Measurements from ENCODE around the gene GDPD5. TPM values are rescaled to one million over a fixed set of nuclear protein-coding genes. Genes with fewer than 3 reads are reported as not detected.
"Not testable (repeated sequence)": the region's sequence is repeated elsewhere in the genome, so short reads cannot be mapped to it uniquely, and the experiment has no call there.

The GDPD5 gene
- total RNA-seq, 4 donors from 2014 or later = 9.6 to 52.9 (median 28.2) TPM

- Histone ChIP-seq H3K4me3 (no peak overlapping the region), H3K9me3 (no peaks in the 10 kb centered on the region), H3K4me1 (no peaks in the 10 kb centered on the region), H3K27ac (no peak overlapping the region), H3K36me3 (no peaks in the 10 kb centered on the region), H3K27me3 (no peaks in the 10 kb centered on the region)
- intact Hi-C loops (cut with DNase I; ENCODE audit: low total_unique reads) = no loop called here
- no peak for DNase-seq
- TF ChIP-seq POLR2A (IDR thresholded peaks at IDR 0.05) (no peak), CTCF (IDR thresholded peaks at IDR 0.05) (no peak)
These were observed 105.3 kb downstream of the GDPD5 start for GRCh38 chr11:75420224-75421034.

- Histone ChIP-seq H3K27ac (no peak overlapping the region), H3K4me1 (no peaks in the 10 kb centered on the region), H3K9me3 (no peaks in the 10 kb centered on the region), H3K27me3 (no peaks in the 10 kb centered on the region), H3K36me3 (no peaks in the 10 kb centered on the region), H3K4me3 (no peak overlapping the region)
- TF ChIP-seq CTCF (IDR thresholded peaks at IDR 0.05) (no peak), POLR2A (IDR thresholded peaks at IDR 0.05) (no peak)
- intact Hi-C loops (cut with DNase I; ENCODE audit: low total_unique reads) = no loop called here
- no peak for DNase-seq
These were observed 111.9 kb downstream of the GDPD5 start for GRCh38 chr11:75413864-75414263.

- DNase-seq; intact Hi-C loops (cut with DNase I; ENCODE audit: low total_unique reads); H3K4me3 ChIP-seq; H3K27me3 ChIP-seq; H3K9me3 ChIP-seq; H3K27ac ChIP-seq; H3K36me3 ChIP-seq; H3K4me1 ChIP-seq: not testable (repeated sequence)
These were observed 112.6 kb downstream of the GDPD5 start for GRCh38 chr11:75413146-75413545.

GRCh38 chr11:75409971-75410370 lies 115.8 kb downstream of the GDPD5 start:
- DNase-seq; intact Hi-C loops (cut with DNase I; ENCODE audit: low total_unique reads); H3K27ac ChIP-seq; H3K27me3 ChIP-seq; H3K9me3 ChIP-seq; H3K4me1 ChIP-seq; H3K4me3 ChIP-seq; H3K36me3 ChIP-seq: not testable (repeated sequence)

GRCh38 chr11:75408957-75409219 lies 116.9 kb downstream of the GDPD5 start:
- Histone ChIP-seq H3K9me3 (no peaks in the 10 kb centered on the region), H3K4me3 (no peak overlapping the region), H3K36me3 (no peaks in the 10 kb centered on the region), H3K27ac (no peak overlapping the region), H3K27me3 (no peaks in the 10 kb centered on the region), H3K4me1 (no peaks in the 10 kb centered on the region)
- no peak for DNase-seq
- TF ChIP-seq CTCF (IDR thresholded peaks at IDR 0.05) = no peak
- TF ChIP-seq POLR2A (IDR thresholded peaks at IDR 0.05) = no peak
- intact Hi-C loops (cut with DNase I; ENCODE audit: low total_unique reads) = no loop called here

- Histone ChIP-seq H3K4me1 (peaks cover 0 to 6% of the 10 kb centered on the region in 2 donors), H3K36me3 (no peaks in the 10 kb centered on the region), H3K27ac (no peak overlapping the region), H3K27me3 (no peaks in the 10 kb centered on the region), H3K4me3 (no peak overlapping the region), H3K9me3 (no peaks in the 10 kb centered on the region)
- no peak for DNase-seq
- no peak for TF ChIP-seq POLR2A (IDR thresholded peaks at IDR 0.05)
- TF ChIP-seq CTCF (IDR thresholded peaks at IDR 0.05) = no peak
- intact Hi-C loops (cut with DNase I; ENCODE audit: low total_unique reads) = no loop called here
These were observed 119.4 kb downstream of the GDPD5 start for GRCh38 chr11:75406338-75406777.

All from uterus (tissue), 4 donors.